Stimulated activated CD4-positive, alpha-beta T cell treated with anti-CD3 and anti-CD28 coated beads, Interleukin-1b, Interleukin-23, amount 100 ng/mL, for 48 hours (primary cell): ENCODE results near the gene MEIOB.
A peak's percentile ranks its signal among the peaks of the same experiment; 100 is the strongest.
"Not testable (repeated sequence)": the region's sequence is repeated elsewhere in the genome, so short reads cannot be mapped to it uniquely, and the experiment has no call there.

Experiments used
- DNase-seq: peaks from one replicate; pipeline ENCODE4 v3.0.0-alpha.2; 2020

The MEIOB gene

DNA sequence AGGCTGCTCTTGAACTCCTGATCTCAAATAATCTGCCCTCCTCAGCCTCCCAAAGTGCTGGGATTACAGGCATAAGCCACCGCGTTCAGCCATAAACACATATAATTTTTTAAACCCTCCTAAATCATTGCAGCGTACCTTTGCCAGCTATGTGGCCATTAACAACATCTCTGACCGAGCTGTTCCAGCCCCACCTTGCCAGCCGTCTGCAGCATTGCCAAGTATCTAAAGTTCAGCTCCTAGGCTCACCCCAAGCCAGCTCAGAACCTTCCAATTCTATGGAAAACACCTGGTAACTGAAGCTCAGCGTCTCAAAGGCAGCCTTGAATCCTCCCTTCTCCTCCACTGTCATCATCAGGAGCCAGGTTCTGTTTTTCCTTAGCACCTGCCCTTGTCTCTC, 5.1 kb upstream of the MEIOB start:
- DNase-seq, result no peak

DNA sequence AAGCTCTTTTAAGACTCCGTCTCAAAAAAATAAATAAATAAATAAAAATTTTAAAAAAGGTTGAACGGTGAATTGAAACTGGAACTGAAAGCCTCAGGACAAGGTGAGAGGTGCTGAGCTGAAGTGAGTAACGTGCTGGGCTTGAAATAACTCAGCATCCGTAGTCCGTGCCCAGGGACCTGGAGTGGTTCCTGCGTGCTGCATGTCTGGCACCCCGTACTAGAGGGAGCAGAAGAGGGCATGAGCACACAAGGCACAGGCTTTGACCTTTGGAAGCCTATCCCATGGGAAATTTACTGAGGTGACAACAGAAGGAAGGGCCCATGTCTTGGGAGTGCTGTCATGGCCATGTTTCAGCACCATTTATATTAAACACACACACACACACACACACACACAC, 4.5 kb upstream of the MEIOB start:
- DNase-seq, result peak; percentile 11

DNA sequence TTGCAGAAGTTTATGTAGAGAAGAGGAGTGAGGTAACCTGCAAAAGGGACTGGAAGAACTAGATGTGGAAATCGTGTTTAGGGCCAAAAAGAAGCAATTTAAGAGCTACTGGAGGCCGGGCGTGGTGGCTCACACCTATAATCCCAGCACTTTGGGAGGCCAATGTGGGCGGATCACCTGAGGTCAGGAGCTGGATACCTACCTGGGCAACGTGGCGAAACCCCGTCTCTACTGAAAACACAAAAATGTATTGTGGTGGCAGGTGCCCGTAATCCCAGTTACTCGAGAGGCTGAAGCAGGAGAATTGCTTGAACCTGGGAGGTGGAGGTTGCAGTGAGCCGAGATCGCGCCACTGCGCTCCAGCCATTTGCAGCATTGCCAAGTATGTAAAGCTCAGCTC, 4.1 kb upstream of the MEIOB start:
- DNase-seq, result not testable (repeated sequence)

DNA sequence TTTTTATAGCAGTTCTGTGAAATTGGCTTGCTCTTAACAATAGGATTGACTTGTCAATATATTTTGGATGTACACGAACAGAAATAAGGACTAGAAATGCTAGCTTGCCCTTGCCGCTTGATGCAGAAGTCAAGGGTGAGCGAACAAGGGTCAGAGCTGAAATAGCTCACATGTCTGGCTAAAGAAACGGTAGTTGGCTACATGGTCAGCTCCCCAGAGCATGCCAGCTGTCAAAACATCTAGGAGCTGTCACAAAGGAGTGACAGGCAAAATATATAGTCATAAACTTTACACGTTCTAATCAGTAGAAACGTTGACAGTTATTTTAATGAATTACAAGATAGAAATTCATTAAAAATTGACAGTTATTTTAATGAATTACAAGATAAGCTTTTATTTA, 2.9 kb upstream of the MEIOB start:
- no peak for DNase-seq

DNA sequence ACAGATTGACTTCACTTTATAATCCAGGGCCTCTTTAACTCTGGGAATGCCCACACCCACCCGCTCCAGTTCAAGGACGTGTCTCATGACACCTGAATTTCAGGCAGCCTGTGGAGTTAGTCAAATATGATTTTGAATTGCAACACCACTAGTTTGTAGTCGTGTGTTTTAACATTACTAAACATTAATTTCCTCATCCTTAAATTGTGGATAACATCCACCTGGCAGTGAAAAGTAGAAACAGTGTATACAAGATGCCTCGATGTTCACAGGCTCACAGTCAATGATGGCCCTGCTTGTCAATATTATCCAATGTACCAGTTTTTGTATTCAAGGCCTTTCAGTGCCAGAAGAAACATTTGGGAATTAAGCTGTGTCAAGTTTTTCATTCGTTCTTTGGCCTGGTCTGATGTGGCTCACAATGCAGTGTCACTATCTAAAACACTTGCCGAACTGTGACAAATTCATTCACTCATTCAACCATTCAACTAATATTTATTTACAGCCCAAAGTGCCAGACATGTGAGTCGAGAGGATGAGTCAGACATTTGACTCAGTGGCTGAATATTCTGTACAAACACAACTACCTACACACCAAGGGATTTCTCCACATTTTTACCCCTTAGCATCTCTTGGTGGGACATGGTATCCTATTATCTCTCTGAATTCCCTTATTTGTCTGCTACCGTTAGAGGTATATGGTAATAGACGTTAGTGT, 1.4 kb downstream of the MEIOB start:
- no peak for DNase-seq

DNA sequence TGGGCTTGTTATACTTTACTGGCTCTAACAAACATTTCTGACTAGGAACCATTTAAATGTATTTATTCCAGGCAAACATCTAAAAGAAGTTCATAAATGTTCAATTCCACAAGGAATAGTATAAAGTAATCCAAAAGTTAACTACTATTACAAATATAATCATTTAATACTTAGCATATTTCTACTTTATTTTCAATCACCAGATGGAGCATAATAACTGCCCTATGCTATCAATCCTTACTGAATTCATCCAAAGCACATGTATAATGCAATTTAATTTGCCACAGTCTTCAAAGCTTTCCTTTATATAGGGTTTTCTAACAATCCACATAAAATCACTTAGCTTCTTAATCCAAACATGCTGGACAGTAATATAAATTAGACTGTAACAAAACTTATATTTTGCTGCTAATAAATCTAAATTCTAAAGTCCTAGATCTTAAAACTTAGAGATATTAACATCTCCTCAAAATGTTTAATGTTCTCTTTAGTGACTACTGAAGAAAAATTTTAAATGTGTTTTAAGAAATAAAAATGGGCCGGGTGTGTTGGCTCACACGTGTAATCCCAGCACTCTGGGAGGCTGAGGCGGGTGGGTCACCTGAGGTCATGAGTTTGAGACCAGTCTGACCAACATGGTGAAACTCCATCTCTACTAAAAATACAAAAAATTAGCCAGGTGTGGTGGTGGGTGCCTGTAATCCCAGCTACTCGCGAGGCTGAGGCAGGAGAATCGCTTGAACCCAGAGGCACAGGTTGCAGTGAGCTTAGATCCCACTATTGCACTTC, 5.9 kb downstream of the MEIOB start:
- DNase-seq, result no peak

DNA sequence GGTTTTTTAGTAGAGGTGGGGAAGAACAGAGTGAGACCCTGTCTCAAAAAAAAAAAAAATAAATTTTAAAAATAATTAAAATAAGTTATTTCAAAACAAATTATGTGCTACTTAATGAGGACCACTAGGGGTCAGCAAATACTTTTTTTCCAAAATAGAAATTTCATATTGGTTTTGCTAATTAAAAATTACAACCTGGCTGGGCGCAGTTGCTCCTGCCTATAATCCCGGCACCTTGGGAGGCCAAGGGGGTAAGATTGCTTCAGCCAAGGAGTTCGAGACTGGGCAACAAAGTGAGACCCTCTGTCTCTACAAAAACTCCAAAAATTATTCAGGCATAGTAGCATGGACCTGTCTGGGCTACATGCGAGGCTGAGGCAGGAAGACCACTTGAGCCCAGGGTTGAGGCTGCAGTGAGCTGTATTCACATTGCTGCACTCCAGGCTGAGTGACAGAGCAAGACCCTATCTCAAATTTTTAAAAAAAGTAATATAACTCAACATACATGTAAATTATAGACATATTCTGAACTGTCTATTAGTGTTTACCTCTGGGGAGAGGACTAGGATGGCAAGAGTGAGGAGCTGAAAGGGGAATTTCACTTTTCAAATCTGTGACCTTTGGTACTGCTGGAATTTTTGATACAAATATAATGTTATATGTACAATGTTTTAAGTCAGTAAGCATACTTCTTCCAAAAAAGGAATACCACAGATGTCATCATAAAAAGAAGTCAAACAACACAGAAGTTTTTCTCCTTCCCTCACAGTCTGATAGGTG, 8.1 kb downstream of the MEIOB start:
- DNase-seq, result no peak

DNA sequence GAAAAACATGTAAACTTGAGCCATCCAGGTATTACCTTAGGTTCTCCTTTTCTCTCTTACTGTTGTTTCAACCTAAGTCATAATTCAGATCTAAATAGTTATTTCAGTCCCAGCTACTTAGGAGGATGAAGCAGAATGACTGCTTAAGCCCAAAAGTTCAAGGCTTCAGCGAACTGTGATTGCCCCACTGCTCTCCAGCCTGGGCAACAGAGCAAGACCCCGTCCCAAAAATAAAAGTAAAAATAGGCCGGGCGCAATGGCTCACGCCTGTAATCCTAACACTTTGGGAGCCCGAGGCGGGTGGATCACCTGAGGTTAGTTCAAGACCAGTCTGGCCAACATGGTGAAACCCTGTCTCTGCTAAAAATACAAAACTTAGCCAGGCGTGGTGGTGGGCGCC, 9.6 kb downstream of the MEIOB start:
- DNase-seq, result no peak

DNA sequence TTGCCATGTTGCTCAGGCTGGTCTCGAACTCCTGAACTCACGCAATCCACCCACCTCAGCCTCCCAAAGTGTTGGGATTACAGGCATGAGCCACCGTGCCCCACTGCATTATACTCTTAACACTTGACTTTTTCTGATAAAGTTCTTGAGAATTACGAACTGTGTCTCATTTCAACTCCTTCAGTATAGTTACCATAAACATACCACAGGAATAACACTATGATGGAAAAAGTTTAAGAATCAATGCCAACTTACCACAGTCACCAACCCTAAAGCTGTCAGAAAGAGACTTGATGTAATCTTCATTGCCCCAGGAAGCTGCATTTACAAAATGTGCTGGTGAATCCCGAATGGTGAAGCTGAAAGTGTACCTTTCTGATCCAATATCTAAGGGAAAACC, 10.2 kb downstream of the MEIOB start:
- DNase-seq, result no peak

DNA sequence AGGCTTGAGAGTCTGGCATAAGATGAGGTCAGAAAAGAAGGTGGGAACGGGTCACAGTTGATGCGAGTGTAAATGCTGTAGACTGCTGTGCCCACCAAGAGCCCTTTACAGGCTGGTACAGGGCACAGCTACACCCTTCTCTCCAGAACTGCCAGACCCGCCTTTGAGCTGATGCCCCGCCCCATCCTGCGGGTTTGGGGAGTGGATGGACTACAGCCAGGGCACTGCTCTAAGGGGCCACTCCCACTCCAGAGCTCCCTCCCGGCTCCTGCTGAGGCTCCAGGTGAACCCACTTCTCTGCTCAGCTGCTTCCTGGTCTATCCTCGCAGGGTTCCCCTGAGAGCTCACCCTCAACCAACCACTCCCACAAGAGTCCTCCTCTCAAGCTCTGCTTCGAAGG, 12.3 kb downstream of the MEIOB start:
- DNase-seq, result no peak

DNA sequence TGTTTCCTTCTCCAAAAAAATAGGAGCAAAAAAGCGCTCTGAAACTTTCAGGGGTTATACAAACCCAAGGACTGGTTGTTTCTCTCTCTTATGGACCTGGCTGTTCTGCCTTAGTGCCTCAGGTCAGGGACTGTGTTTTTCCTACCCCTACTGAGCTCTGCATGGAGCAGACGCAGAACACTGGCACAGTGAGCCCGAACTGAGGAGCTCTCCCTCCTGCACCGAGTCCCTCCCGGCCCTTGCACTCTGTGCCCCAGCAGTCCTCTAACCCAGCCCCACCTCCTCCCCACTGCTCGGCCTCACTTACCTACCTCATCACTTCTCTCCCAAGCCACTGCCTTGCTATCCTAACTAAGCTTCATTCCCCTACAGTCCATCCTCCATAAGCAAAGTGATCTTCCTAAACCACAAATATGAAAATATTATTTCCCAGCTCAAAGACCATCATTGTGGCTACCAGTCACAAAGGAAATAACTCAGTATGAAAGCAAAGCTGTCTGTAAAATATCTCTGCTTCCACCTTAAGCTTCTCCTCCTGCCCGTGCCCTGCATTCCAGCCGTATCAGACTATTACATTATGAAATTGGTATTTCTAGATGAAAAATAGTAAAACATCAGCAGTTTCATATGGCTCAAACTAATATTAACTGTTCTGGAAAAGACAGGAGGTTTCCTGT, 13.6 kb downstream of the MEIOB start:
- DNase-seq, result no peak

DNA sequence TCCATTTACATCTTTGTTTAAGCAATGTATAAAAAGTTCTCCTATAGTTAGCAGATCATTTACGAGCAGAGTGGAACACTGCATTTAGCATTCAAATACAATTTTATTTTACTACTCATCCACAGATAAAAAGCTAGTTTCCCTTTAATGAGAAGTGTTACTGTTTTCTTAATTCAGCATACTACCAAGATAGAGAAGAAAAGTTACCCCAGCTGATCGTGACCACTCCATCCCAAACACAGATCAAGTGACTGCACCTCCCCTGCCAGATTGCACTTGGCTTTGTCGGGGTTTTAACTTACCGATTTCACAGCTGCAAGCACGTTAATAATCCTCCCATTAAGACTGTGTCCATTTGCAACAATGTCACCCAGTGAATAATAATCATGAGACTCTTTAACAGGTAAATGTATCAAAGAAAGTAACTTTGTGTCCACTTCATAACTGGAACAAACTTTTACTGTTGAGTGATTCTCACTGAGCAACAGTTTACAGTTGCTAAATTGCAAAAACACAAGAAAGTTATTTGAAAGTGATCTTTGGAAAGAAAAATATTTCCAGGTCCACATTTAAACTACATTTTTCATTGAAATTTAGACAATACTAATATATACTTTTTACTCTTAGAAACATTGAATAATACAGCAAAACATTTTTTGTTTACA, 14.4 kb downstream of the MEIOB start:
- no peak for DNase-seq

DNA sequence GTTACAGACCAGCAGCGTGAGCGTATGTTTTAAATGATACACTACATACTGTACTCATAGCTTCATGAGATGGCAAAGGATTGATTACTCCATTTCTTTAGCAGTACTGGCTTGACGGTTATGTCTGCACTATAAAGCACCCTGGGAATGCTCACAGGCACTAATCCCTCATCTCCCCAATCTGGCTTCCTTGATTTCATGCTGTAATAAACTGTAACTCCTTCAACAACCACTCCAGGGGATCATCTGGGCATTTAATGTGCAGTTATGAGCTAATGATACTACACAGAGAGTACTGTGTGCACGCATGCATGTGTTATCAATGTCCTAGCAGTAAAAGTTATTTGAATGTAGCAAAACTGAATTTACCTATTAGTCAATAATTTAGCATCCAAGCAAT, 20.2 kb downstream of the MEIOB start:
- no peak for DNase-seq

DNA sequence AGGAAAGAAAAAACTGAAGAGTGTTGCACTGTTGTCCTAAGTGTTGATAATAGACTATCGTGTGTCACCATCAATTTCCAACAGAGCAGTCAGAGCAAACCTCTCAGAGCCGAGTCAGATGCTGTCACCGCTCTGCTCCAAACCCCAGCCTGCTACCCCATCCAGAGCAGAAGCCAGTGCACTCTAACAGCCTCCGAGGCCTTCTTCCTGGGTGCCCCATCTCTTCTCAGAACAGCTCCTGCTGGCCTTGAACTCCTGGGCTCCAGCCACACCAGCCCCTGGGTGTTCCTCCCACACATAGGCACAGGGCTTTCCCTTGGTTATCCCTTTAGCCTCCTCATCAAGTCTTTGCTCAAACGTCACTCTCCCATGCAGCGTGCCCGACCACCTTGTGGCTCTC, 21.0 kb downstream of the MEIOB start:
- DNase-seq, result no peak

DNA sequence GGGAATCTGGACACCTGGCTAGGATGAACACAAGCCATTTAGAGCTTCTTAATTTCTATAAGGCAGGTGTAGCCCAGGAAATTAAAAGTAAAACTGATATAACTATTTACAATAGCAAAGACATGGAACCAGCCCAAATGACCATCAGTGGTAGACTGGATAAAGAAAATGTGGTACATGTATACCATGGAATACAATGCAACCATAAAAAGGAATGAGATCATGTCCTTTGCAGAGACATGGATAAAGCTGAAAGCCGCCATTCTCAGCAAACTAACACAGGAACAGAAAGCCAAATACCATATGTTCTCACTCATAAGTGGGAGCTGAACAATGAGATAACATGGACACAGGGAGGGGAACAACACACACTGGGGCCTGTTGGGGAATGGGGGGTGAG, 25.5 kb downstream of the MEIOB start:
- DNase-seq, result no peak

DNA sequence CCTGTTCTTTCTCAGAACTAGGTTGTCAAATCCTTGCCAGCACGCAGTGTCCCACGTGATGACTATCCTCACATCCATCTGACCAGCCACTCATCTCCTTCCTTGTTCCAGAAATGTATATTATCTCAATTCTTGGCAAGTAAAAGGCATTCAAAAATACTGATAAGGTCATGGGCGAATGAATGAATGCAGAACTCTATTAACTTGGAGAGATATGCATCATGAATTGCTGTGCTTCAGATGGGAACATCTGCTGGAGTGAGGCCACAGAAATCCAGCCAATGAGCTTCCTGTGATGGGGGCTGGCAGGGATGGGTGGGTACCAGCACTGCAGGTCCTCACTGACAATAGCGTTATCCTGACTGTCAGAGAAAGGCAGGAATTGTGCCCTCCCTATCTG, 26.0 kb downstream of the MEIOB start:
- no peak for DNase-seq

DNA sequence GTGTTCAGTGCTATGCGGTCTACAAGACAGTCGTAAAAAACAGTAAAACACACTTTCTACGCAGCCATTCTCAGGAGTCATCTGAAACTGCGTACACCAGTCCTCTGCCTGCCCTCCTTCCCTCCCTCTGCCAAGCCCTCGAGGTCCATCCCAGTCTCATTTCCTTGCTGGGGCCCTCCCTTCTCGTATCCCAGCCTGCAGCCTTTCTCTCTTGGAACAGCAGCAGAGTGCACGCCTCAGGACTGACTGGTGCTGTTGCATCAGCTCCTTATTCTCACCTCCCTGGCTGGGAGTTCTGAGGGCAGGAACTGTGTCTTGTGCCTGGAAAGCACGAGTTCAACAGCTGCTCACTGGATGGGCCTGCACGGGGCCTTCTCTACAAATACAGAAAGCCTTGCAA, 32.4 kb downstream of the MEIOB start:
- DNase-seq, result no peak

DNA sequence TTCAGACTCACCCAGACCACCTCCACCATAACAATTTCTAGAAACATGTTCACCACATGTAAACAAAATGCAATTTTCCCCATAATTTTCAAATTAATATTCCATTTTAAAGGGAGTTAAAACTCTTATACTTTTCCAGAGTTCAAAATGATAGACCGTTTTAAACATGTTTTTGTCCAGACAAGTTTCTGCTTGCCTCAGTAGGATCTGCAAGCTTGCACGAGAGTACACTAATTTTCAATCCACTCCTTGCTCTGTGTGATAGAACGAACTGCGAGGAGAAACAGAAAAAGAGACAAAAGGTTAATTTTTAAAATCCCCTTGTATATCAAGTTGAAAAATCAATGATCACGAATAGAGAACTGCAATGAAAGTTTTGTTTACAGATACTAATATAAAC, 37.9 kb downstream of the MEIOB start:
- no peak for DNase-seq

DNA sequence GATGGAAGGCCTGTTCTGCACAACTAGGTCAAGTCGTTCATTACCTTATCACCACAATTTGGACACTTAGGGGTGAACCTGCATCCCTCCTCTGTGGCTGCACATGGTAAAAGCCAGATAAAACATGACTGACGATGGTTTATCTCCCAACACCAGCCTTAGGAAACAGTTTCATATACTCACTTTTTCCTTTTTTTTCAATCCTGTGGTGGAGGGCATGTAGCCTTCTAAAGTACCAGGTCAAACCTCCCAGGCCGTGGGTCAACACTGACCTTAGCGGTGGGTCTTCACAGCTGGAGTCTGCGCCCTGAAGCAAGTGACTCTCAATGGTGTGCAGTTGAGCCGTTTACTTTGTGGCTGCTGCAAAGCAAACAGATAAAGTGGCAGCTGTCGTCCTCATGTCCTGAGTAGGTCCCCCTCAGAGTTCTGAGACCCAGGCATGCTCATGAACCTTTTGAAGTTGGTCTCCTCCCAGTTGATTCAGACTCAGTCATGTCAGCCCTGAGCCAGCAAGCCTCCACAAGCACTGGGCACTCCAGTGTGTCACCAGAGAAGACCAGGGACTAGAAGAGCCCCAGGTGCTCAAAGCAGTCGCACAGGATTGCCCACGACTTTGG, 39.0 kb downstream of the MEIOB start:
- DNase-seq, result no peak

DNA sequence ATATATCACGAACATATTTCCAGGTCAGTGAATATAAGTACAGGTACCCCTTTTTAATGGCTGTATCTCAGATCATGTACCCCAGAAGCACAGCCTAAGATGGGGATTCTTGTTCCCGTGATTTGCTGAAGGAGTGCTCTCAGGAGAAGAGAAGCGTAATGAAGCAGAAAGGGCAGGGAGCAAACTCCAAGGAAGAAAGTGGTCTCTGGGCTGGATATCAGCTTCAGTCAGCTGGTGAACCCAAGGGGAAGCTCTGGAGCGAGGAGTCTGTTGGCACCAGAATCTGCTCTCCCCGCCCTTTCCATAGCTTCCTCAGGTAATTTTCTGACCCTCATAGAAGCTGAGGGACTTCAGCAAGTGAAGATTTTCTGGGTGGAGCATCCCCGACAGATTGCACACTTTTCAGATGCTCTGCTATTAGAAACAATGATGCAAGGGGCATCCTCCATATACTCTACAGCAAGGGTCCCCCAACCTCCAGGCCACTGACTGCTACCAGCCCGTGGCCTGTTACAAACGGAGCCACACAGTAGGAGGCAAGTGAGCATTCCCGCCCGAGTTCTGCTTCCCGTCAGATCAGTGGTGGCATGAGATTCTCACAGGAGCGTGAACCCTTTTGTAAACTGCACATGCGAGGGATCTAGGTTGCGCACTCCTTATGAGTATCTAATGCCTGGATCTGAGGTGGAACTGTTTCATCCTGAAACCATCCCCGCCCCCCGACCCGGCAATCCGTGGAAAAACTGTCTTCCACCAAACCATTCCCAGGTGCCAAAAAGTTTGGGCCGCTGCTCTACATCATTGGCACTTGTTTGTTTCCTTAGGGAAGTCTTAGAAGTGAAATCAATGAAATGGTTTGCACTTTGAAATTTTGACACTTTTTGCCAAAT, 40.5 kb downstream of the MEIOB start:
- DNase-seq, result no peak

DNA sequence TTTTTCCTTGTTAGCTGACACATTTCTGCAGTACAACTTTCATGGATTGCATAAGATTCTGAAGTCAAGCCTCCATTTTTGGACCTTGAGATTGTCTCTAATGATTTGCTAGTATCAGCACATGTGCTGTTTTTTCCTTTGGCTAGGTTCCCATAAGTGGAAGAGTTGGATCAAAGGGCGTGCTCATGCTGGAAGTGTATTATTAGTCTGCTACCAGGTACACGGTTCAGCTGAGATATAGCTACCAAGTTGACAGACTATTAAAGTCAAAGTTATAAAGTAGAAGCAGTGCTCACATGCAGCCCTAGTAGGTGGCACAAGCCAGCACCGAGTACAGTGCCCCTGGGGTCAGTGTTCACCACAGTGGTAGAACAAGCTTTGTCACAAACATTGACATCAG, 41.8 kb downstream of the MEIOB start:
- no peak for DNase-seq
